ENCODE results near the gene EPHA3.

Gene EPHA3

GRCh38 chr3:89467898-89468363, 360.5 kb downstream of the EPHA3 start:
- DNase-seq, result no peak

DNA sequence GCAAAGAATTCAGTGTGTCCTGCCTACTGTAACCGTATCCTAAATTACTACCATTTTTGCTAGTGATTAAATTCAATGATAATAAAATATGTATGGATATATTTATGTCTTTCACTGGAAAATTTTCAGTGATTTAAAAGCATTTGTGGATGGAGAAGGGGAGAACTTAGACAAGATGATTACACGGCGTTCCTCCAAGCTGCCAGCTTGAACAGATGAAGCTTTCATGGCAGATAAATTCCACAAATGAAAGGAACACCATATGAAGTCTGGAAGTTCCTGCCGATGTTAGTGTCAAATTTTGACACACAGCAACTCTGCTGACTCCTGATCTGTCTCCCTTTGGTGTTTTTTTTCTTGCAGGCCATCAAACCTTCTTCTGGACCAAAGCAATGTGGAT, 364.7 kb downstream of the EPHA3 start:
- no peak for DNase-seq

GRCh38 chr3:89474333-89475130, 367.1 kb downstream of the EPHA3 start:
- DNase-seq, result no peak

GRCh38 chr3:89488800-89489580, 381.6 kb downstream of the EPHA3 start:
- DNase-seq, result no peak

DNA sequence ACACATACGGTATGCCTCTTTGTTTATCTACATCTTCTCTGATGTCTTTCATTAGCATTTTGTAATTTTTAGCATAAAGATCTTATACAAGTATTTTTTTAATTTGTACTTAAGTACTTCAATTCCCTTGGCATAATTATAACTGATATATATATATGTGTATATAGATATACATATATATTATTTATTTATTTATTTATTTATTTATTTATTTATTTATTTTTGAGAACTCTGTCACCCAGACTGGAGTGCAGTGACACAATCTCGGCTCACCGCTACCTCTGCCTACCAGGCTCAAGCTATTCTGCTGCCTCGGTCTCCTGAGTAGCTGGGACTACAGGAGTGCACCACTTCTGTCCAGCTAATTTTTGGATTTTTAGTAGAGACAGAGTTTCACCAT, 382.7 kb downstream of the EPHA3 start:
- no peak for DNase-seq

DNA sequence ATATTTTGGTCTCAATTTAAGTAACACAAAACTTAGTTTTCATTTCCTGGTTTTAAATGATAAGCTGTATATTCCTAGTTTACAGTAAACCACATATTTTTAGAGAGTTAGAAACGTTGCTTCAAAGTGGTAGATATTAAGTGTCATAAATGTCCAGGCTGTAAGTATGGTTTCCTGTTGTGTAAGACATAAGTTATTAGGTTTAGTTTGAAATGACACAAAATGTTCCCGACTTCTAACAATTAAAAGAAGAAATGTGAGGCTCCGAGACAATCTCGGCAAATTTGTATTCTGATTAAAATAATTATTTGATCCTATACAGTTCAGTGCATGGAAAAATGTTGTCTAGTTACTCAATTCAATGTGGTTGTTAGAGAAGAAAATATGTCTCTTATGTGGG, 387.3 kb downstream of the EPHA3 start:
- no peak for DNase-seq

DNA sequence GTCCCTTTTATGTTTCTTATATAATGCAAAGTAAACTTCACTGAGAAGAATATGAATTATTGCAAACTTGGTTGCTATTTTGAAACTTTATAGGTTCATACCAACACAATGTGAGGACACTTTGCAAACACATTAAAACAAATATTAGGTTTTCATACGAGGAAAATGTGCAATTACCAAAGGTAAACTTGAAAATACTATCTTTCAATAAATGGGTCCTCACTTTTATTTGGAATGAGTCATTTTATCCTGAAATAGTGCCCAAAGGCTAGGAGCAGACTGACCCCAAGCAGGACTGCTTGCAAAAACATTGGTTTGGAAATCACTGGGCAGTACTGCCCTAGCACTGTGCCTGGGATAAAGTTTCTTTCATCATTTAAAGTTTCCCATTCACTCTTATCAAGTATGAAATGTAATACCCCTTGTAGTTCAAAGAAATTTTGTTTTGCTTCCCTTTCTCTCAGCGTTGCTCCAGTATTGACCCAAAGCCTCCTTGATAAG, 396.5 kb downstream of the EPHA3 start:
- no peak for DNase-seq

GRCh38 chr3:89504432-89504831, 397.0 kb downstream of the EPHA3 start:
- no peak for DNase-seq

GRCh38 chr3:89506462-89507103, 399.2 kb downstream of the EPHA3 start:
- DNase-seq, result no peak

- no peak for DNase-seq
Measured at GRCh38 chr3:89521328-89521727, 413.9 kb downstream of the EPHA3 start.

GRCh38 chr3:89522155-89522554, 414.7 kb downstream of the EPHA3 start:
- no peak for DNase-seq

DNA sequence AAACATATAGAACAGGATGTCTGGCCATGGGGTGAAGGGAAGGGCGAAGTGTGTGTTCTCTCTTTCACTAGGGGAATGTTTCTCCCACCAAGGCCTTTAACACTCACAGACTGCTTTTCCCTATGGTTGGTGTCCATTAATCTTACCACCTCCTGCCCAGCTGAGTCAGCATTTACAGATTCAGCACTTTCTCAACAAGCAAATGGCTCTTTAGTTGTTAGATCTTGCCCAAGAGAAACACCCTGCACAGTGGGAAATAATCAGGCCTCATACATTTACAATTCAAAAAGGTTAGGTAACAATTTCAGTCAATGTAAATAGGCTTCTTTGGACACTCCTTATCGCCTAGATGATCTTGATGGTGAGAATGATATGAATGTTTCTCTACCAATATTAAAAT, 418.2 kb downstream of the EPHA3 start:
- no peak for DNase-seq

DNA sequence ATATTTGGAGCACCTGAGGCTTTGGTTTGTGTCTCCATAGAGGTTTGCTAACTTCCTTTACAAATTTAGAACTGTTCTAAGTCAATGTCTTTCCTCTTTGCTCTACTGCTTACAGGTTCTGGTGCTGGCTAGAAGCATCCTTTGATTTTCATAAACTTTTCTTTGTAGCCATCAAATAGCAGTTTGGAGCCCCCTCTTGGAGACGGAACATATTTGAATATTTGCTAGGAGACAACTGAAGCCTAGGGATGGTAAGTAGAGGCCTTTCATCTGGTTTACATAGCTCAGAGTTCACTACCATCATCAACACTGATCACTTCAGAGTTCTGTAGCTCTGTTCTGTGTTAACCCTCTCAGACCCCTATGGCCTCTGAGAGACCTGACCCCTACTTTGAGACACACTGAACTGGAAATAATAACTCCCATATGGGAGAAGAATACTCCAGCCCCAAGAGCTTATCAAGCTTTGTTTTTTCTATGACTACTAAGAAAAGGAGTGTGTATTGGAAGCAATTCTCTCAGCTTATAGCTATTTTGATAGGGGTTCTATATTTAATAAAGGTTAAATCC, 420.4 kb downstream of the EPHA3 start:
- DNase-seq, result no peak

All from right kidney (tissue), 1 donor.